Activated CD8-positive, alpha-beta memory T cell treated with anti-CD3 and anti-CD28 coated beads for 36 hours (primary cell): ENCODE data around the gene CREBZF. TPM values are rescaled to one million over a fixed set of nuclear protein-coding genes. Genes with fewer than 3 reads are reported as not detected.
"Not testable (repeated sequence)": the region's sequence is repeated elsewhere in the genome, so short reads cannot be mapped to it uniquely, and the experiment has no call there.

ENCODE experiments used
- CTCF ChIA-PET: fragments of 350-600 bp; sonication (Branson Sonifier 250); formaldehyde crosslinking; loops from one replicate; lab custom pipeline; 2021; ENCODE audit warnings: antibody characterized with exemption; lab: Charles Lee
- POLR2A ChIA-PET: fragments of 350-600 bp; sonication (Branson Sonifier 250); formaldehyde crosslinking; loops from one replicate; lab custom pipeline; 2021; ENCODE audit warnings: antibody characterized with exemption; lab: Charles Lee
- total RNA-seq, 2 experiments: library from RNA; stranded (reverse); gene quantifications; one replicate each; pipeline ENCODE4 v1.2.3, GENCODE V29; 2021

CREBZF gene
- total RNA-seq, 2 experiments from 2014 or later = 41.8 to 43.7 TPM

DNA sequence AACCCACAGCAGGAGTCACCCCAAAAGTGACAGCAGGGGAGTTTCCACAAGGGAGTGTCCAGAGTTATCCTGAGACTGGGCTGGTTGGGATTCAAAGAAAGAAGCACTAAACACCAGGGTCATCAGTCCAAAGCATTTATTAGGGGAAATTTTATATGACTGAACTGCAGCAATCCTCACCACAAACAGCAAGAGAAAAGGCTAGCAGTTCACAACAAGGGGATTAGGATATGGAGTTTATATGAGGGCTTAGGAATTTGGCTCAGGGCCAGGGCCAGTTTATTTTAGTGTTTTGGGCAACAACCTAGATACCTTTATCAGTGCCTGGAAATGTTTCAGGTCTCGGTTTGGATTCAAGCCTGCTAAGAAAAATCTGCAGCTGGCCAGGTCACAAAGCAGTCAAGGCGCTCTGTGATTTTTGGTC, 21.7 kb downstream of the CREBZF start:
- POLR2A ChIA-PET = no interaction called here
- CTCF ChIA-PET = no interaction called here

DNA sequence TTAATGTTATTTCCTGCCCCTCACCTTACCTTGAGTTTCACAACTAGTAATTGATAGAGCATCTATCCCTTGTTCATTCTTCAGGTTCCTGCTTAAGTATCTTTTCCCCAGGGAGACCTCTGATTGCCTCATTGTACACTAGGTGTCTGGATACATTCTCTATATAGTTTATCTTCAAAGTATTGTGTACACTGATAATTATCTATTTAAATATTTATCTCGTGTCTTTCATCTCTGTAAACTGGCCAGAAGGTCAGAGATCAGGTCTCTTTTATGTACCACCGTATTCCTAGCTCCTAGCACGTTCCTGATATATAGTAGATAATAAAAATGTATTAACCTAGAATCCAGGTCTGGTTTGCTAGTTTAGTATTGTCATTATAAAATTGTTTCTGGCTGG, 30.2 kb downstream of the CREBZF start:
- CTCF ChIA-PET = no interaction called here
- POLR2A ChIA-PET = no interaction called here

DNA sequence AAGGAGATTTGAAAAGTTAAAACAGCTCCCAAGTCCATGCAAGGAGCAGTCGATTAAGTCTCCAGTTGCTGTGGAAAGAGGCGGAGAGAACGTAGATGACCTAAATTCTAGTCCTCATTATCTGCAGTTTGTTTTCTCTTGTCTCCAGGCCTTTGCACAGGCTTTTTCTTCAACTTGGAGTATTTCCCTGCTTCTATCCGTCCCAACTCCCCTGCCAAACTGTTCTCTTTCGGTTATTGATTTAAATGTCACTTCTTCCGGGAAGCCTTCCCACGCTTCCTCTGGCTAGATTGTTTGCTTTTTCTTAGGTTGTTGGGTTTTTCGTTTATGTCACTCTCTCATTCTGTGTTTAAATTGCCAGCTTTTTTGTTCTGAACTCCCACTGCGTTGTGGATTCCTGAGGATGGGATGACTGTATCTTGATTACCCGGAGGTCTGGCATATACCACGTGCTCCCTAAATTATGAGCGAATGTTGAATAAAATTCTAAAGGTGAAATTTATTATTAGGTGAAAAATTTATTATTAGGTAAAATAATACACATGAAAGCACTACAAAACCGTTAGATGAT, 36.1 kb downstream of the CREBZF start:
- POLR2A ChIA-PET = interaction anchor here (0.7 to 2.6 kb wide), 3 partner anchors 19 to 36 kb away, joined by 4 to 11 read pairs (median 4); partner anchors contain the start of genes CREBZF and TMEM126A
- CTCF ChIA-PET = interaction anchor here (1.3 to 1.4 kb wide), 2 partner anchors 19 to 226 kb away, joined by 3 to 4 read pairs; partner anchors contain the start of genes CCDC83 and TMEM126A

DNA sequence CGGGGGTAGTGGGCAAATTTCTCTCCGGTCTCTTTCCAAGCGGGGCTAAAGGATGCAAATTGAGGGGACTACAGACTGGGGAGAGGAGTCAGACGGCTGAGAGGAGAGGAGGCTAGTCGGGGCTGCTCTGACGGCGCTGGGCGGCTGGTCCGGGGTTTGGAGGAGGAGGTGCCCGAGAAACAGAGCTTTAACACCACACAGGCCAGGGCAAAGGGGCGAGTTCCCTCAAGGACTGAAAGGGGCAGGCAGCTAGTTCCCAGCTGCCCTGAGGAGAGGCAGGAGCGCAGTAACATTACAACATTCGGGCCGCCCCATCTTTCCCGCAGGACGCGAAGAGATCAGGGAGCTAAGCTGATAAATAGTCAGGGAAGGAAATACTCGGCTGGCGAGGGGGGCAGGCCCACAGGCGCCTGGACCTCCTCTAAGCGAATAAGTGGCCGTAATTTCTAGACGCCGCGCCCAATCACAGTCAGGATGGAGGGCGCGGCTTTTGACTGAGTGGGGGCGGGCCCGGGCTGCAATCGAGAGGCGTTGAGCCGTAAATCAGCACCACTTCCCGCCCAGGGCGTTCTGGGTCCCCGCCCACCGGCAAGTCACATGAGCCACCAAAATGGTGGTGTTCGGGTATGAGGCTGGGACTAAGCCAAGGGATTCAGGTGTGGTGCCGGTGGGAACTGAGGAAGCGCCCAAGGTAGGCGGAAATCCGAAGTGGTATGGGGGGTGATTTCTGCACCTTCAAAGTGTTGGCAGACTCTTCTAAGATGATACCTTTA, 36.7 kb downstream of the CREBZF start, which contains the start of gene TMEM126B:
TMEM126B (plus strand) TSS at position 596 of the 773 bp plus-strand sequence; CDS start at position 611, 15 bp downstream.
- CTCF ChIA-PET = interaction anchor here (1.3 to 1.4 kb wide), 2 partner anchors 20 to 227 kb away, joined by 3 to 4 read pairs; partner anchors contain the start of genes CCDC83 and TMEM126A
- POLR2A ChIA-PET = interaction anchor here (0.5 to 2.6 kb wide), 6 partner anchors 20 to 632 kb away, joined by 3 to 11 read pairs (median 4); partner anchors contain the start of genes CREBZF and TMEM126A

DNA sequence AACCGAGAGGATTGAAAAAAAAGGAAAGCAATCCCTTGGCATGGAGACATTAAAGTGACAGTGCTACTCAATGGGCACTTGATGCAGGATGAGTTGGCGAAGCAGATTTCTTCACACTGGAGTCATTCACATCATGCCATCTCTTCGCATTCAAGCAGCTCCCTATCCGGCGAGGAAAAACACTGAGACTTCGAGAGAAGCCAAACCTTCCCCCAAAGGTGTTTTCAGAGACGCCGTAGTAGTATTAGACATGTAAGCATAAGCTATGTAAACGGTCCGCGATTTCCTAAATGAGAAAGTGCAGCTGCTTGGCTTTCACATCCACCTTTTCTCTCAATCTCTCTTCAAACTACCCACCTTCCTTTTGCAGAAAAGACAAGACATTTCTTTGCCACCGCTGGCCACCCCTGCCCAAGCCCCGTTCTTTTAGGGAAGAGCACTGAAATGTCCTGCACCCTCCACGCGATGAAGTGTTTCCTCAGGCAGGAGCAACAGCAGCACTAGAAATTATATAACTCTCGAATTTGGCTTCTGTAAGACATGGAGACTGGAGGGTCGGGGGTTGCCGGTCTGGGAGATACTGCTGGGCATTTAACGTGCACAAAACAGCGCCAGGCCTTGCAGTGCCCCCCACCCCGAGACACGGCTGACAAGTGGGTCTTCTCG, 37.5 kb downstream of the CREBZF start, which contains the start of gene DLG2:
DLG2 (minus strand) TSS at position 13 of the 666 bp plus-strand sequence.
- ChIA-PET POLR2A (interaction anchor here (1.6 to 2.6 kb wide), 2 partner anchors 20 to 32 kb away, joined by 4 to 11 read pairs; partner anchors contain the start of gene TMEM126A), CTCF (interaction anchor here (1.3 to 1.4 kb wide), 2 partner anchors 21 to 227 kb away, joined by 3 to 4 read pairs; partner anchors contain the start of genes CCDC83 and TMEM126A)

DNA sequence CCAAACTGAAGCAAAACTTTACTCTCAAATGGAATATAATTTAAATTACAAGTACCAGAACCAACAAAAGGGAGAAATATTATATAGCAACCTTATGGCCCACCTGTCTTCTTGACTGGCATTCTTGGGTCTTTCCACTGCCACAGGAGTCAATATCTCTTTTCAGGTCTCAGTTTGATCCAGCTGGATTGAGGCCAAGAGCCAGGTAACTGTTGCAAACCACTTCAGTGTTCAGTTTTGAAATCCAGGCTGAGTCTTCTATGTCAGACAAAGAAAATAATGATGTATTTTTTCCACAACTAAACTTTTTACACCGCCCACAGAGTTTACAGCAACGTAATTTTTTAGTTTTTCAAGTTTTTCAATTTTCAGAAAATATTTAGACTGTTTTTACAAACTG, 38.4 kb downstream of the CREBZF start:
- POLR2A ChIA-PET = interaction anchor here (2.6 kb wide), 1 partner anchor 21 kb away, joined by 11 read pairs; the partner anchor contains the start of gene TMEM126A
- CTCF ChIA-PET = no interaction called here

DNA sequence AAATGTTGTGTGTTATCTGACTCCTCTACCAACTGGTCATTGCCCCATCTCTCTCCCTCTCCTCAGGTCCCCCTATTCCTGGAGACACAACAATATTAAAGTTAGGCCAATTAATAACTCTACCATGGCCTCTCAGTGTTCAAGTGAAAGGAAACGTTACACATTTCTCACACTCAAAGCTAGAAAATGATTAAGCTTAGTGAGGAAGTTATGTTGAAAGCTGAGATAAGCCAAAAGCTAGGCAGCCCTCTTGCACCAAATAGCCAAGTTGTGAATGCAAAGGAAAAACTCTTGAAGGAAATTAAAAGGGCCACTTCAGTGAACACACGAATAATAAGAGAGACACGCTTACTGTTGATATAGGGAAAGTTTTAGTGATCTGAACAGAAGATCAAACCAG, 44.7 kb downstream of the CREBZF start:
- ChIA-PET CTCF (interaction anchor here (1.0 kb wide), 1 partner anchor 27 kb away, joined by 3 read pairs; the partner anchor contains the start of gene TMEM126A), POLR2A (no interaction called here)

DNA sequence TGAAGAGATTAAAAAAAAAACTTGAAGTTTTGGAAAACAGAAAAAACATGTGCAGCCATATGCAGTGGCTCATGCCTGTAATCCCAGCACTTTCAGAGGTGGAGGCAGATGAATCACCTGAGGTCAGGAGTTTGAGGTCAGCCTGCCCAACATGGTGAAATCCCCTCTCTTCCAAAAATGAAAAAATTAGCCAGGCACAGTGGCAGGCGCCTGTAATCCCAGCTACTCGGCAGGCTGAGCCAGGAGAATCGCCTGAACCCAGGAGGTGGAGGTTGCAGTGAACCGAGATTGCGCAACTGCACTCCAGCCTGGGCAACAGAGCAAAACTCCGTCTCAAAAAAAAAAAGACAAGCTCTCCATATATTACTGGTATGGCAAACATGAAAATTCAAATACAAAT, 45.4 kb downstream of the CREBZF start:
- ChIA-PET CTCF (interaction anchor here (1.0 kb wide), 1 partner anchor 28 kb away, joined by 3 read pairs; the partner anchor contains the start of gene TMEM126A), POLR2A (no interaction called here)

DNA sequence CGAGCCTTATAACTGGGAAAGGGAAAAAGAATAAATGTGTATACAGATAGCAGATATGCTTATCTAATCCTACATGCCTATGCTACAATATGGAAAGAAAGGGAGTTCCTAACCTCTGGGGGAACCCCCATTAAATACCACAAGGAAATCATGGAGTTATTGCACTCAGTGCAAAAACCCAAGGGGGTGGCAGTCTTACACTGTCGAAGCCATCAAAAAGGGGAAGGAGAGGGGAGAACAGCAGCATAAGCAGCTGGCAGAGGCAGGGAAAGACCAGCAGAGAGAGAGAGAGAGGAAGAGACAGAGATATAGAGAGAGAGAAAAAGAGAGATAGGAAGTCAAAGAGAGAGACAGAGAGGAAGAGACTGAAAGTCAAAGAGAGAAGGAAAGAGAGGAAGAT, 53.3 kb downstream of the CREBZF start:
- CTCF ChIA-PET, POLR2A ChIA-PET: not testable (repeated sequence)

Other genes with a start within 250 kb of the CREBZF start
- gene DLG2, start 37.8 kb downstream of the CREBZF start, total RNA-seq = 1 to 10 TPM; 1.2 to 1.4 TPM
- 10 to 100 TPM; 56.1 to 58.9 TPM for gene TMEM126B, start 36.5 kb downstream of the CREBZF start, total RNA-seq
- gene TMEM126A, start 17.2 kb downstream of the CREBZF start, total RNA-seq = 10 to 100 TPM; 61.9 to 65.1 TPM
- not detected for gene CCDC89, start 21.1 kb upstream of the CREBZF start, total RNA-seq
- gene SYTL2, start 146.0 kb upstream of the CREBZF start, total RNA-seq = 1 to 10 TPM; 8.1 to 9.3 TPM
- gene CCDC83, start 190.3 kb upstream of the CREBZF start, total RNA-seq = not detected